PC-3 (cell line): ENCODE measurements around the gene SPACA4. TPM values are rescaled to one million over a fixed set of nuclear protein-coding genes. Genes with fewer than 3 reads are reported as not detected.

Experiments used
- ATAC-seq: fragments of 200-7000 bp; cut with Tn5 transposase; 2 replicates; pipeline ENCODE4 v1.9.1; 2020; ENCODE audit warnings: mild to moderate bottlenecking, moderate library complexity
- BruUV-seq: library from RNA; stranded (reverse); fragments of 400-500 nt; replicated peaks from 2 replicates; lab custom pipeline; 2021; lab: Mats Ljungman, UMichigan
- CTCF ChIA-PET: fragments of 300-600 bp; sonication (Branson Sonifier 250); formaldehyde crosslinking; loops from one replicate; lab custom pipeline; 2022; ENCODE audit warnings: antibody characterized with exemption; lab: Charles Lee
- POLR2A ChIA-PET: fragments of 300-600 bp; sonication (Branson Sonifier 250); formaldehyde crosslinking; loops from one replicate; lab custom pipeline; 2022; ENCODE audit warnings: antibody characterized with exemption; ENCODE audit not compliant: unreplicated experiment; lab: Charles Lee
- DNase-seq: peaks from one replicate; pipeline ENCODE4 v3.0.0-alpha.2; 2015
- H2AFZ ChIP-seq: fragments of 300-600 bp; sonication (generic); 2 replicates; pipeline ENCODE4 v1.6.0; 2016; ENCODE audit warnings: antibody characterized with exemption, low read length
- H3F3A ChIP-seq: fragments of 300-600 bp; sonication (generic); one replicate; pipeline ENCODE4 v1.6.0; 2017; ENCODE audit warnings: antibody characterized with exemption, low read length, control low read depth, mild to moderate bottlenecking; ENCODE audit not compliant: unreplicated experiment
- H3K27ac ChIP-seq: fragments of 300-600 bp; sonication (generic); 2 replicates; pipeline ENCODE4 v1.5.1; 2016; ENCODE audit warnings: mild to moderate bottlenecking, low read length
- H3K27me3 ChIP-seq: fragments of 300-600 bp; sonication (generic); 2 replicates; pipeline ENCODE4 v1.6.1; 2016; ENCODE audit warnings: low read length, mixed read lengths
- H3K36me3 ChIP-seq: fragments of 300-600 bp; sonication (generic); 2 replicates; pipeline ENCODE4 v1.6.1; 2016; ENCODE audit warnings: low read depth, mixed run types, low read length, mixed read lengths
- H3K4me1 ChIP-seq: fragments of 300-600 bp; sonication (generic); 2 replicates; pipeline ENCODE4 v1.5.1; 2016; ENCODE audit warnings: low read length; ENCODE audit not compliant: insufficient read depth
- H3K4me2 ChIP-seq: fragments of 300-600 bp; sonication (generic); 2 replicates; pipeline ENCODE4 v1.6.0; 2016; ENCODE audit warnings: low read length
- H3K4me3 ChIP-seq: fragments of 300-600 bp; sonication (generic); 2 replicates; pipeline ENCODE4 v1.5.1; 2016; ENCODE audit warnings: mild to moderate bottlenecking, low read length, mixed read lengths
- H3K79me2 ChIP-seq: fragments of 300-600 bp; sonication (generic); 2 replicates; pipeline ENCODE4 v1.6.1; 2017; ENCODE audit warnings: low read length, mixed read lengths
- H3K9ac ChIP-seq: fragments of 300-600 bp; sonication (generic); 2 replicates; pipeline ENCODE4 v1.6.0; 2016; ENCODE audit warnings: mild to moderate bottlenecking, low read length
- H3K9me2 ChIP-seq: fragments of 300-600 bp; sonication (generic); replicated peaks from 2 replicates; pipeline ENCODE4 v1.6.1; 2016; ENCODE audit warnings: mixed run types, low read length, mixed read lengths
- H3K9me3 ChIP-seq: fragments of 300-600 bp; sonication (generic); 2 replicates; pipeline ENCODE4 v1.6.1; 2016; ENCODE audit warnings: low read length, mixed read lengths
- H4K20me1 ChIP-seq: fragments of 300-600 bp; sonication (generic); 2 replicates; pipeline ENCODE4 v1.6.1; 2016; ENCODE audit warnings: low read length, mixed read lengths
- EZH2 ChIP-seq: fragments of 300-600 bp; sonication (generic); IDR thresholded peaks from one replicate; pipeline ENCODE4 v1.6.1; 2017; ENCODE audit warnings: antibody characterized with exemption, mild to moderate bottlenecking, low read length; ENCODE audit not compliant: unreplicated experiment
- EZH2phosphoT487 ChIP-seq: fragments of 300-600 bp; sonication (generic); IDR thresholded peaks from 2 replicates; pipeline ENCODE4 v1.6.1; 2018; ENCODE audit warnings: mild to moderate bottlenecking, antibody characterized with exemption, low read length, borderline replicate concordance
- intact Hi-C: fragments of 100-400 bp; cut with micrococcal nuclease; formaldehyde crosslinking; loops from 2 replicates; pipeline ENCODE4 v1.9.0; 2023
- total RNA-seq: library from RNA; depleted of rRNA; stranded (reverse); fragments of >200 nt; gene quantifications from 2 replicates; pipeline ENCODE4 v1.2.3, GENCODE V29; 2014
- TF ChIP-seq, protein P1 (sequence below): fragments of 300-600 bp; sonication (generic); conservative IDR thresholded peaks from 2 replicates; pipeline ENCODE4 v1.5.1; 2017; ENCODE audit warnings: antibody characterized with exemption, low read depth, mild to moderate bottlenecking, low read length

Gene SPACA4
- total RNA-seq, 1 experiment from 2014 or later = not detected

- H3F3A ChIP-seq = no peaks in the 10 kb centered on the region
- no peaks in the 10 kb centered on the region for H3K9me2 ChIP-seq
- H3K9me3 ChIP-seq = no peaks in the 10 kb centered on the region
- H3K27me3 ChIP-seq = no peaks in the 10 kb centered on the region
- no peaks in the 10 kb centered on the region for H4K20me1 ChIP-seq
- H2AFZ ChIP-seq = no peak overlapping the region
- H3K4me1 ChIP-seq = peaks cover 2% of the 10 kb centered on the region; the same call in 1 of the 2 replicates
- ChIA-PET POLR2A (no interaction called here), CTCF (no interaction called here)
- H3K36me3 ChIP-seq = no peaks in the 10 kb centered on the region
- no peak overlapping the region for H3K4me3 ChIP-seq
- TF ChIP-seq EZH2phosphoT487 = no peak
- no peak for TF ChIP-seq EZH2
- no peak overlapping the region for H3K27ac ChIP-seq
- H3K79me2 ChIP-seq = no peaks in the 10 kb centered on the region
- no TSS peak for BruUV-seq
- H3K4me2 ChIP-seq = no peak overlapping the region
- intact Hi-C loops = no loop called here
- DNase-seq = peak; percentile 7
- no peak overlapping the region for H3K9ac ChIP-seq
- 0 out of 2 replicates have a peak, but pooled peaks have one; percentile 33 for ATAC-seq
These were observed 27.7 kb upstream of the SPACA4 start for GRCh38 chr19:48578891-48579290.

DNA sequence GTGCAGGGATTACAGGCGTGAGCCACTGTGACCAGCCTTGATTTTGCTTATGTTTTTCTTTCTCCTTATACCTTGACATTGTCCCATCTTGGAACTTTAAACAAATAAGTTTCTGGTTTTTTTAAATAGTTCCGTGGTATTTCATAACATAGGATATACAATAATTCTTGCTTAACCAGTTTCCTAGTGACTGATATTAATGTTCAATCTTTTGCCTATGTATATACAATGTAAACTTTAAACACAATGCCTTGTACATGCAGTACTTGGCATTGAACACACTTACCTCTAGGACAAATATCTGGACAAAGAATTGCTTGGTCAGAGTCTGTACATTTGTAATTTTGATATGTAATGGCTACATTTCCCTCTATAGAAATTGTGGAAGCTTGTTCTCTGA, 24.4 kb upstream of the SPACA4 start:
- Histone ChIP-seq H3K79me2 (no peaks in the 10 kb centered on the region), H3K27ac (no peak overlapping the region), H3K9me3 (no peaks in the 10 kb centered on the region), H2AFZ (no peak overlapping the region), H3K36me3 (no peaks in the 10 kb centered on the region), H3K4me3 (no peak overlapping the region), H4K20me1 (no peaks in the 10 kb centered on the region), H3K27me3 (no peaks in the 10 kb centered on the region), H3K4me1 (peaks cover 4% of the 10 kb centered on the region; the same call in 1 of the 2 replicates), H3F3A (no peaks in the 10 kb centered on the region), H3K4me2 (no peak overlapping the region), H3K9ac (no peak overlapping the region), H3K9me2 (no peaks in the 10 kb centered on the region)
- CTCF ChIA-PET = interaction anchor here (0.7 kb wide), 1 partner anchor 179 kb away, joined by 3 read pairs; no protein-coding TSS in a partner anchor
- DNase-seq (peak; percentile 35), ATAC-seq (no peak)
- no TSS peak for BruUV-seq
- TF ChIP-seq EZH2phosphoT487 = no peak
- TF ChIP-seq EZH2 = no peak
- TF ChIP-seq, protein P1, sequence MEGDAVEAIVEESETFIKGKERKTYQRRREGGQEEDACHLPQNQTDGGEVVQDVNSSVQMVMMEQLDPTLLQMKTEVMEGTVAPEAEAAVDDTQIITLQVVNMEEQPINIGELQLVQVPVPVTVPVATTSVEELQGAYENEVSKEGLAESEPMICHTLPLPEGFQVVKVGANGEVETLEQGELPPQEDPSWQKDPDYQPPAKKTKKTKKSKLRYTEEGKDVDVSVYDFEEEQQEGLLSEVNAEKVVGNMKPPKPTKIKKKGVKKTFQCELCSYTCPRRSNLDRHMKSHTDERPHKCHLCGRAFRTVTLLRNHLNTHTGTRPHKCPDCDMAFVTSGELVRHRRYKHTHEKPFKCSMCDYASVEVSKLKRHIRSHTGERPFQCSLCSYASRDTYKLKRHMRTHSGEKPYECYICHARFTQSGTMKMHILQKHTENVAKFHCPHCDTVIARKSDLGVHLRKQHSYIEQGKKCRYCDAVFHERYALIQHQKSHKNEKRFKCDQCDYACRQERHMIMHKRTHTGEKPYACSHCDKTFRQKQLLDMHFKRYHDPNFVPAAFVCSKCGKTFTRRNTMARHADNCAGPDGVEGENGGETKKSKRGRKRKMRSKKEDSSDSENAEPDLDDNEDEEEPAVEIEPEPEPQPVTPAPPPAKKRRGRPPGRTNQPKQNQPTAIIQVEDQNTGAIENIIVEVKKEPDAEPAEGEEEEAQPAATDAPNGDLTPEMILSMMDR = no peak
- intact Hi-C loops = no loop called here
- POLR2A ChIA-PET = no interaction called here

DNA sequence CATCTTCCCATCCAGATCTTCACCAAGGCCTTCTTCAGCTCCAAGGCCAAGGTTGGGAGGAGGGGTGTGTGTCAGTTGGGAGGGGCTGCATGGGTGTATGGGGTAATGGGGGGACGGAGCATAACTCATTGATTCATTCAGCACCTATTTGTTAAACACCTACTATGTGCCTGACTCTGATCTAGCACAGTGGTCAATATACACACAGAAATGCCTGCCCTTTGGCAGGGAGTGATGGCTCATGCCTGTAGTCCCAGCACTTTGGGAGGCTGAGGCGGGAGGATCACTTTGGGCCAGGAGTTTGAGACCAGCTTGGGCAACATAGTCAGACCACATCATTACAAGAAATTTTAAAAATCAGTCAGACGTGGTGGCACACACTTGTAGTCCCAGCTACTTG, 19.2 kb upstream of the SPACA4 start:
- H3K9me2 ChIP-seq = no peaks in the 10 kb centered on the region
- peaks cover 9% of the 10 kb centered on the region; the same call in 1 of the 2 replicates for H3K4me1 ChIP-seq
- H3K9me3 ChIP-seq = no peaks in the 10 kb centered on the region
- no peaks in the 10 kb centered on the region for H3K27me3 ChIP-seq
- intact Hi-C loops = no loop called here
- no peaks in the 10 kb centered on the region for H4K20me1 ChIP-seq
- no peaks in the 10 kb centered on the region for H3K79me2 ChIP-seq
- H2AFZ ChIP-seq = no peak overlapping the region
- no peak overlapping the region for H3K4me2 ChIP-seq
- no peak for DNase-seq
- no TSS peak for BruUV-seq
- ChIA-PET POLR2A (no interaction called here), CTCF (no interaction called here)
- no peaks in the 10 kb centered on the region for H3F3A ChIP-seq
- no peak overlapping the region for H3K9ac ChIP-seq
- H3K36me3 ChIP-seq = no peaks in the 10 kb centered on the region
- ATAC-seq = no peak
- no peak for TF ChIP-seq EZH2
- TF ChIP-seq EZH2phosphoT487 = no peak
- TF ChIP-seq, protein P1 = no peak
- no peak overlapping the region for H3K27ac ChIP-seq
- H3K4me3 ChIP-seq = no peak overlapping the region
